Stimulated activated CD4-positive, alpha-beta T cell treated with anti-CD3 and anti-CD28 coated beads, Interleukin-2, amount 100 ng/mL, for 4 hours (primary cell): ENCODE data around the gene ARMH4.

Experiments used
- DNase-seq: peaks from one replicate; pipeline ENCODE4 v3.0.0-alpha.2; 2020; ENCODE audit warnings: low read depth

ARMH4 gene

GRCh38 chr14:58027904-58028303, 124.1 kb downstream of the ARMH4 start:
- DNase-seq, result no peak

- no peak for DNase-seq
Measured at GRCh38 chr14:58026967-58027366, 125.0 kb downstream of the ARMH4 start.

GRCh38 chr14:58026219-58026618, 125.8 kb downstream of the ARMH4 start:
- DNase-seq, result no peak

GRCh38 chr14:58014778-58015177, 137.2 kb downstream of the ARMH4 start:
- DNase-seq, result no peak

- DNase-seq, result no peak
Measured at GRCh38 chr14:58002618-58003017, 149.4 kb downstream of the ARMH4 start.

- DNase-seq, result no peak
Measured at GRCh38 chr14:57999979-58000378, 152.0 kb downstream of the ARMH4 start.

- no peak for DNase-seq
Measured at GRCh38 chr14:57999471-57999870, 152.5 kb downstream of the ARMH4 start.

- no peak for DNase-seq
Measured at GRCh38 chr14:57998766-57999165, 153.2 kb downstream of the ARMH4 start.

GRCh38 chr14:57991353-57991752, 160.7 kb downstream of the ARMH4 start:
- no peak for DNase-seq

- DNase-seq, result no peak
Measured at GRCh38 chr14:57988445-57988844, 163.6 kb downstream of the ARMH4 start.

GRCh38 chr14:57987596-57988300, 164.3 kb downstream of the ARMH4 start:
- DNase-seq, result no peak

GRCh38 chr14:57987051-57987450, 165.0 kb downstream of the ARMH4 start:
- DNase-seq, result no peak

- DNase-seq, result no peak
Measured at GRCh38 chr14:57982804-57983634, 169.0 kb downstream of the ARMH4 start.

- DNase-seq, result no peak
Measured at GRCh38 chr14:57981817-57982560, 170.0 kb downstream of the ARMH4 start.

- no peak for DNase-seq
Measured at GRCh38 chr14:57979376-57980048, 172.5 kb downstream of the ARMH4 start.

- no peak for DNase-seq
Measured at GRCh38 chr14:57976701-57977100, 175.3 kb downstream of the ARMH4 start.

GRCh38 chr14:57974896-57975295, 177.1 kb downstream of the ARMH4 start:
- DNase-seq, result no peak

GRCh38 chr14:57970594-57970993, 181.4 kb downstream of the ARMH4 start:
- no peak for DNase-seq

- DNase-seq, result no peak
Measured at GRCh38 chr14:57970175-57970574, 181.8 kb downstream of the ARMH4 start.

GRCh38 chr14:57963071-57963470, 188.9 kb downstream of the ARMH4 start:
- no peak for DNase-seq

- no peak for DNase-seq
Measured at GRCh38 chr14:57962325-57963035, 189.5 kb downstream of the ARMH4 start.

GRCh38 chr14:57961786-57962060, 190.3 kb downstream of the ARMH4 start:
- no peak for DNase-seq
